WTC11 (cell line): ENCODE data around the gene CD93. TPM values are rescaled to one million over a fixed set of nuclear protein-coding genes. Genes with fewer than 3 reads are reported as not detected.

Experiments
- ATAC-seq: fragments of 200-7000 bp; cut with Tn5 transposase; 2 replicates; pipeline ENCODE4 v1.10.0; 2021; ENCODE audit warnings: mild to moderate bottlenecking, moderate library complexity
- CTCF ChIA-PET: fragments of 300-600 bp; sonication (Branson Sonifier 250); formaldehyde crosslinking; loops from one replicate; lab custom pipeline; 2021; ENCODE audit warnings: antibody characterized with exemption; lab: Charles Lee
- POLR2A ChIA-PET: fragments of 350-600 bp; sonication (Branson Sonifier 250); formaldehyde crosslinking; loops from one replicate; lab custom pipeline; 2021; ENCODE audit warnings: antibody characterized with exemption; lab: Charles Lee
- DNase-seq: peaks from one replicate; pipeline ENCODE4 v3.0.0; 2021; ENCODE audit warnings: low spot score
- H3K27ac Mint-ChIP-seq: 2 replicates; pipeline ENCODE4 v1.8.0; 2021; ENCODE audit warnings: mixed read lengths
- H3K27me3 Mint-ChIP-seq: 2 replicates; pipeline ENCODE4 v1.8.0; 2021; ENCODE audit warnings: low read depth, mild to moderate bottlenecking, moderate library complexity, mixed read lengths
- H3K36me3 Mint-ChIP-seq: 2 replicates; pipeline ENCODE4 v1.8.0; 2021; ENCODE audit warnings: mixed read lengths
- H3K4me1 Mint-ChIP-seq: 2 replicates; pipeline ENCODE4 v1.8.0; 2022; ENCODE audit warnings: mixed read lengths
- H3K4me3 Mint-ChIP-seq: 2 replicates; pipeline ENCODE4 v1.8.0; 2021; ENCODE audit warnings: mild to moderate bottlenecking, moderate library complexity, mixed read lengths
- H3K9me3 Mint-ChIP-seq: 2 replicates; pipeline ENCODE4 v1.8.0; 2021; ENCODE audit warnings: mixed read lengths
- CREM ChIP-seq: sonication (generic); formaldehyde crosslinking; IDR thresholded peaks from 2 replicates; pipeline ENCODE4 v1.8.1; 2022; ENCODE audit warnings: mild to moderate bottlenecking, missing genetic modification reagents, moderate library complexity
- FOXP1 ChIP-seq: sonication (generic); formaldehyde crosslinking; IDR thresholded peaks from 2 replicates; pipeline ENCODE4 v1.8.0; 2022; ENCODE audit warnings: missing genetic modification reagents, mild to moderate bottlenecking, moderate library complexity, borderline replicate concordance
- GABPB1 ChIP-seq: sonication (generic); formaldehyde crosslinking; IDR thresholded peaks from 2 replicates; pipeline ENCODE4 v1.8.1; 2023; ENCODE audit warnings: mild to moderate bottlenecking, missing genetic modification reagents
- MXD4 ChIP-seq: fragments of 250-450 bp; sonication (Bioruptor Pico); IDR thresholded peaks from 2 replicates; pipeline ENCODE4 v1.8.0; 2021; ENCODE audit warnings: mild to moderate bottlenecking, moderate library complexity, borderline replicate concordance
- NR2C2 ChIP-seq: sonication (generic); formaldehyde crosslinking; IDR thresholded peaks from 2 replicates; pipeline ENCODE4 v1.8.0; 2022; ENCODE audit warnings: mild to moderate bottlenecking, missing genetic modification reagents
- OVOL2 ChIP-seq: fragments of 250-450 bp; sonication (Bioruptor Pico); IDR thresholded peaks from 2 replicates; pipeline ENCODE4 v1.9.0; 2021; ENCODE audit warnings: mild to moderate bottlenecking, borderline replicate concordance
- SOX15 ChIP-seq: fragments of 250-450 bp; sonication (Bioruptor Pico); IDR thresholded peaks from 2 replicates; pipeline ENCODE4 v1.9.0; 2021; ENCODE audit warnings: mild to moderate bottlenecking
- SP1 ChIP-seq: sonication (generic); formaldehyde crosslinking; conservative IDR thresholded peaks from 2 replicates; pipeline ENCODE4 v1.8.1; 2022; ENCODE audit warnings: missing genetic modification reagents
- TCF7 ChIP-seq: sonication (generic); formaldehyde crosslinking; IDR thresholded peaks from 2 replicates; pipeline ENCODE4 v1.8.0; 2022; ENCODE audit warnings: mild to moderate bottlenecking, low read depth, missing genetic modification reagents, moderate library complexity
- ZNF317 ChIP-seq: sonication (generic); formaldehyde crosslinking; IDR thresholded peaks from 2 replicates; pipeline ENCODE4 v1.8.1; 2023; ENCODE audit warnings: low read depth, mild to moderate bottlenecking, moderate library complexity, missing genetic modification reagents, borderline replicate concordance
- total RNA-seq: library from RNA; stranded (reverse); gene quantifications from 3 replicates; pipeline ENCODE4 v1.2.3, GENCODE V29; 2021
- TF ChIP-seq, protein P1 (sequence below): sonication (generic); formaldehyde crosslinking; IDR thresholded peaks from 2 replicates; pipeline ENCODE4 v1.8.0; 2022; ENCODE audit warnings: mild to moderate bottlenecking, missing genetic modification reagents
- TF ChIP-seq, protein P2 (sequence below): sonication (generic); formaldehyde crosslinking; IDR thresholded peaks from 2 replicates; pipeline ENCODE4 v1.8.1; 2022; ENCODE audit warnings: low read depth, missing genetic modification reagents, borderline replicate concordance
- TF ChIP-seq, protein P3 (sequence below): sonication (generic); formaldehyde crosslinking; IDR thresholded peaks from 2 replicates; pipeline ENCODE4 v1.8.0; 2022; ENCODE audit warnings: mild to moderate bottlenecking, missing genetic modification reagents
- TF ChIP-seq, protein P4 (sequence below): sonication (generic); formaldehyde crosslinking; IDR thresholded peaks from 2 replicates; pipeline ENCODE4 v1.8.0; 2022; ENCODE audit warnings: missing genetic modification reagents
- TF ChIP-seq, protein P5 (sequence below): sonication (generic); formaldehyde crosslinking; IDR thresholded peaks from 2 replicates; pipeline ENCODE4 v1.8.1; 2023; ENCODE audit warnings: mild to moderate bottlenecking, missing genetic modification reagents, moderate library complexity
- TF ChIP-seq, protein P6 (sequence below): sonication (generic); formaldehyde crosslinking; IDR thresholded peaks from 2 replicates; pipeline ENCODE4 v1.8.0; 2023; ENCODE audit warnings: missing genetic modification reagents, mild to moderate bottlenecking, borderline replicate concordance
- TF ChIP-seq, protein P7 (sequence below): sonication (generic); formaldehyde crosslinking; IDR thresholded peaks from 2 replicates; pipeline ENCODE4 v1.8.0; 2022; ENCODE audit warnings: mild to moderate bottlenecking, missing genetic modification reagents

CD93 gene
- total RNA-seq, 1 experiment from 2014 or later = 0.09 TPM

DNA sequence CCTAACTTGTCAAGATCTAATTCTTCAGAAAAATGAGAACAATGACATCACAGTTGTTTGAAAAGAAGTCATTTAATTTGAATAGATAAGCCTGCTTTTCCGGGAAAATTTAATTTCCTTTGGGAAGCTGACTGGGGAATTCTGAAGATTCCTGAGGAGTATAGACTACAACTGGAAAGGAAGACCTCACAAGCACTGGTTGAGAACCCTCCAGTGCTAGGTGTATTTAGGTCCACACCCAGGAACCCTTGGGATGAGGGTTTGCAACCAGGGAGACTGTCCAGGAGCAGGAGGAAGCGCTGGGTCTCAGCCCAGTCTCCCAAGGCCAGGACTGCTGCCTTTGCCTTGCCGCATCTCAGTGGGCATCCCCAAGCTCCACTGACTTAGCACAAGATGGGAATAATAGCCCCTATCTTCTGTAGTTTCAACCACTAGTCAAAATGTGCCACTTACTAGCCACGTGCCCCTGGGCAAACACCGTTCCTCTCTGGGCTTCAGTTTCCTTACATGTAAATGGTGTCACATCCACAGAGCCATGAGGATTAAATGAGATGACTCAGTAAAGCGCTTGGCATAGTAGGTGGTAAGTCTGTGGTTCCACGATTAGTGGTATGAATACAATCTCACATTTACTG lies 6.9 kb upstream of the CD93 start (continued):
- TF ChIP-seq, protein P1, sequence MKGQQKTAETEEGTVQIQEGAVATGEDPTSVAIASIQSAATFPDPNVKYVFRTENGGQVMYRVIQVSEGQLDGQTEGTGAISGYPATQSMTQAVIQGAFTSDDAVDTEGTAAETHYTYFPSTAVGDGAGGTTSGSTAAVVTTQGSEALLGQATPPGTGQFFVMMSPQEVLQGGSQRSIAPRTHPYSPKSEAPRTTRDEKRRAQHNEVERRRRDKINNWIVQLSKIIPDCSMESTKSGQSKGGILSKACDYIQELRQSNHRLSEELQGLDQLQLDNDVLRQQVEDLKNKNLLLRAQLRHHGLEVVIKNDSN = no peak
- TF ChIP-seq, protein P2, sequence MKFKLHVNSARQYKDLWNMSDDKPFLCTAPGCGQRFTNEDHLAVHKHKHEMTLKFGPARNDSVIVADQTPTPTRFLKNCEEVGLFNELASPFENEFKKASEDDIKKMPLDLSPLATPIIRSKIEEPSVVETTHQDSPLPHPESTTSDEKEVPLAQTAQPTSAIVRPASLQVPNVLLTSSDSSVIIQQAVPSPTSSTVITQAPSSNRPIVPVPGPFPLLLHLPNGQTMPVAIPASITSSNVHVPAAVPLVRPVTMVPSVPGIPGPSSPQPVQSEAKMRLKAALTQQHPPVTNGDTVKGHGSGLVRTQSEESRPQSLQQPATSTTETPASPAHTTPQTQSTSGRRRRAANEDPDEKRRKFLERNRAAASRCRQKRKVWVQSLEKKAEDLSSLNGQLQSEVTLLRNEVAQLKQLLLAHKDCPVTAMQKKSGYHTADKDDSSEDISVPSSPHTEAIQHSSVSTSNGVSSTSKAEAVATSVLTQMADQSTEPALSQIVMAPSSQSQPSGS (CRISPR knock-in tag) = no peak
- TF ChIP-seq, all 79 proteins: peak for 0

DNA sequence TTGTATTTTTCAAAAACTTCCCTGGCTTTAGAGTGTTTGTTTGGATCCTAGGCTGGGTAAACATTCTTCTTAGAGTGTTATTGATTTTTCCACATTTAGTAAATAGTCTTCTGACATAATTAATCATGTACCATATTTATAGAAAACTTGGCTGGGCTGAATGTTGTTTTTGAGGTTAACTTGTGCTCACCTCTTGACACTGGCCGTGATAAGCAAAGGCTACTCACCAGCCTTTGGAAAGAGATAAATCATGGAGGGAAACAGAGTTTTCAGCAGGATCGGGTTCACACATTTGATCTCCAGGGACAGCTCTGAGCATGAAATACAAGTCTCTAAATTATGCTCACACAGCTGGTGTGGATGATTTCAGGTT lies 6.2 kb upstream of the CD93 start:
- H3K27me3 Mint-ChIP-seq = no peaks in the 10 kb centered on the region
- no peak overlapping the region for H3K4me3 Mint-ChIP-seq
- H3K36me3 Mint-ChIP-seq = no peaks in the 10 kb centered on the region
- ATAC-seq (no peak), DNase-seq (no peak)
- TF ChIP-seq, protein P3, sequence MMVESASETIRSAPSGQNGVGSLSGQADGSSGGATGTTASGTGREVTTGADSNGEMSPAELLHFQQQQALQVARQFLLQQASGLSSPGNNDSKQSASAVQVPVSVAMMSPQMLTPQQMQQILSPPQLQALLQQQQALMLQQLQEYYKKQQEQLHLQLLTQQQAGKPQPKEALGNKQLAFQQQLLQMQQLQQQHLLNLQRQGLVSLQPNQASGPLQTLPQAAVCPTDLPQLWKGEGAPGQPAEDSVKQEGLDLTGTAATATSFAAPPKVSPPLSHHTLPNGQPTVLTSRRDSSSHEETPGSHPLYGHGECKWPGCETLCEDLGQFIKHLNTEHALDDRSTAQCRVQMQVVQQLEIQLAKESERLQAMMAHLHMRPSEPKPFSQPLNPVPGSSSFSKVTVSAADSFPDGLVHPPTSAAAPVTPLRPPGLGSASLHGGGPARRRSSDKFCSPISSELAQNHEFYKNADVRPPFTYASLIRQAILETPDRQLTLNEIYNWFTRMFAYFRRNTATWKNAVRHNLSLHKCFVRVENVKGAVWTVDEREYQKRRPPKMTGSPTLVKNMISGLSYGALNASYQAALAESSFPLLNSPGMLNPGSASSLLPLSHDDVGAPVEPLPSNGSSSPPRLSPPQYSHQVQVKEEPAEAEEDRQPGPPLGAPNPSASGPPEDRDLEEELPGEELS (CRISPR knock-in tag) = no peak
- no peak for TF ChIP-seq SOX15 (CRISPR knock-in tag)
- TF ChIP-seq, protein P4, sequence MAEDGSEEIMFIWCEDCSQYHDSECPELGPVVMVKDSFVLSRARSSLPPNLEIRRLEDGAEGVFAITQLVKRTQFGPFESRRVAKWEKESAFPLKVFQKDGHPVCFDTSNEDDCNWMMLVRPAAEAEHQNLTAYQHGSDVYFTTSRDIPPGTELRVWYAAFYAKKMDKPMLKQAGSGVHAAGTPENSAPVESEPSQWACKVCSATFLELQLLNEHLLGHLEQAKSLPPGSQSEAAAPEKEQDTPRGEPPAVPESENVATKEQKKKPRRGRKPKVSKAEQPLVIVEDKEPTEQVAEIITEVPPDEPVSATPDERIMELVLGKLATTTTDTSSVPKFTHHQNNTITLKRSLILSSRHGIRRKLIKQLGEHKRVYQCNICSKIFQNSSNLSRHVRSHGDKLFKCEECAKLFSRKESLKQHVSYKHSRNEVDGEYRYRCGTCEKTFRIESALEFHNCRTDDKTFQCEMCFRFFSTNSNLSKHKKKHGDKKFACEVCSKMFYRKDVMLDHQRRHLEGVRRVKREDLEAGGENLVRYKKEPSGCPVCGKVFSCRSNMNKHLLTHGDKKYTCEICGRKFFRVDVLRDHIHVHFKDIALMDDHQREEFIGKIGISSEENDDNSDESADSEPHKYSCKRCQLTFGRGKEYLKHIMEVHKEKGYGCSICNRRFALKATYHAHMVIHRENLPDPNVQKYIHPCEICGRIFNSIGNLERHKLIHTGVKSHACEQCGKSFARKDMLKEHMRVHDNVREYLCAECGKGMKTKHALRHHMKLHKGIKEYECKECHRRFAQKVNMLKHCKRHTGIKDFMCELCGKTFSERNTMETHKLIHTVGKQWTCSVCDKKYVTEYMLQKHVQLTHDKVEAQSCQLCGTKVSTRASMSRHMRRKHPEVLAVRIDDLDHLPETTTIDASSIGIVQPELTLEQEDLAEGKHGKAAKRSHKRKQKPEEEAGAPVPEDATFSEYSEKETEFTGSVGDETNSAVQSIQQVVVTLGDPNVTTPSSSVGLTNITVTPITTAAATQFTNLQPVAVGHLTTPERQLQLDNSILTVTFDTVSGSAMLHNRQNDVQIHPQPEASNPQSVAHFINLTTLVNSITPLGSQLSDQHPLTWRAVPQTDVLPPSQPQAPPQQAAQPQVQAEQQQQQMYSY = peak; percentile 78
- TF ChIP-seq OVOL2 = no peak
- ChIA-PET POLR2A (no interaction called here), CTCF (interaction anchor here (1.0 to 1.8 kb wide), 2 partner anchors 13 to 41 kb away, joined by 4 to 5 read pairs; no protein-coding TSS in a partner anchor)
- peaks cover 16% of the 10 kb centered on the region for H3K4me1 Mint-ChIP-seq
- H3K27ac Mint-ChIP-seq = no peak overlapping the region
- no peaks in the 10 kb centered on the region for H3K9me3 Mint-ChIP-seq

DNA sequence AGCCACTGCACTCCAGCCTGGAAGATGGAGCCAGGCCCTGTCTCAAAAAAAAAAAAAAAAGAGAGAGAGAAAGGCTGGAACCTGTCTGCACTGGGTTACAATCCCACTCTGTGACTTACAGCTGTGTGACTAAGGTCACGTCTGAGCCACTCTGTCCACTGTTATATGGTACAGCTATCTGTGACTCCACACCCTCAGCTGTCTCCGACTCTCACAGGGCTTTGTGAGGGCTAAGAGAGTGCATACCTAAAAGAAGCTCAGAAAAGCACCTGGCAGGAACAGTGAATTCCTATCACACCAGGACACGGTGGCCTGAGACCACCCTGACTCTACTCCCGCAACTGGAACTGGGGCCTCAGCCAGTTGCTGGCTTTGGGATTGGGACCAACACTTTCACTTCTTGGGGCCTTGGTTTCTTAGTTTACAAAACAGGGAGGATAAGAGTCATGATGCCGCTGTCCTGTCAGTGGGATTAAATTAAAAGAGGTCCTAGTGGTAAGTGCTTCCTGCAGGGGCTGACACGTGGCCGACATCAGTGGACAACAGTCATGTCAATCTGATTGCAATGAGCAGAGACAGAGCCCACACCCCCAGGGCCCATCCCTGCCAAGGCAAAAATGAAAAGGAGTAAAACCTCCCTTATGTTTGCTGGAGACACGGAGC lies 5.7 kb upstream of the CD93 start:
- ChIA-PET CTCF (interaction anchor here (1.0 to 1.8 kb wide), 2 partner anchors 12 to 41 kb away, joined by 4 to 5 read pairs; no protein-coding TSS in a partner anchor), POLR2A (no interaction called here)
- H3K27me3 Mint-ChIP-seq = no peaks in the 10 kb centered on the region; the same call in 1 of the 2 replicates
- H3K4me1 Mint-ChIP-seq = peaks cover 18% of the 10 kb centered on the region
- ATAC-seq = peak; percentile 54
- no peak overlapping the region for H3K4me3 Mint-ChIP-seq
- no peak overlapping the region for H3K27ac Mint-ChIP-seq
- no peak for DNase-seq
- H3K36me3 Mint-ChIP-seq = no peaks in the 10 kb centered on the region
- no peak for TF ChIP-seq CREM (CRISPR knock-in tag)
- no peak for TF ChIP-seq NR2C2
- TF ChIP-seq, protein P5, sequence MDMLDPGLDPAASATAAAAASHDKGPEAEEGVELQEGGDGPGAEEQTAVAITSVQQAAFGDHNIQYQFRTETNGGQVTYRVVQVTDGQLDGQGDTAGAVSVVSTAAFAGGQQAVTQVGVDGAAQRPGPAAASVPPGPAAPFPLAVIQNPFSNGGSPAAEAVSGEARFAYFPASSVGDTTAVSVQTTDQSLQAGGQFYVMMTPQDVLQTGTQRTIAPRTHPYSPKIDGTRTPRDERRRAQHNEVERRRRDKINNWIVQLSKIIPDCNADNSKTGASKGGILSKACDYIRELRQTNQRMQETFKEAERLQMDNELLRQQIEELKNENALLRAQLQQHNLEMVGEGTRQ (CRISPR knock-in tag) = no peak
- TF ChIP-seq, protein P6, sequence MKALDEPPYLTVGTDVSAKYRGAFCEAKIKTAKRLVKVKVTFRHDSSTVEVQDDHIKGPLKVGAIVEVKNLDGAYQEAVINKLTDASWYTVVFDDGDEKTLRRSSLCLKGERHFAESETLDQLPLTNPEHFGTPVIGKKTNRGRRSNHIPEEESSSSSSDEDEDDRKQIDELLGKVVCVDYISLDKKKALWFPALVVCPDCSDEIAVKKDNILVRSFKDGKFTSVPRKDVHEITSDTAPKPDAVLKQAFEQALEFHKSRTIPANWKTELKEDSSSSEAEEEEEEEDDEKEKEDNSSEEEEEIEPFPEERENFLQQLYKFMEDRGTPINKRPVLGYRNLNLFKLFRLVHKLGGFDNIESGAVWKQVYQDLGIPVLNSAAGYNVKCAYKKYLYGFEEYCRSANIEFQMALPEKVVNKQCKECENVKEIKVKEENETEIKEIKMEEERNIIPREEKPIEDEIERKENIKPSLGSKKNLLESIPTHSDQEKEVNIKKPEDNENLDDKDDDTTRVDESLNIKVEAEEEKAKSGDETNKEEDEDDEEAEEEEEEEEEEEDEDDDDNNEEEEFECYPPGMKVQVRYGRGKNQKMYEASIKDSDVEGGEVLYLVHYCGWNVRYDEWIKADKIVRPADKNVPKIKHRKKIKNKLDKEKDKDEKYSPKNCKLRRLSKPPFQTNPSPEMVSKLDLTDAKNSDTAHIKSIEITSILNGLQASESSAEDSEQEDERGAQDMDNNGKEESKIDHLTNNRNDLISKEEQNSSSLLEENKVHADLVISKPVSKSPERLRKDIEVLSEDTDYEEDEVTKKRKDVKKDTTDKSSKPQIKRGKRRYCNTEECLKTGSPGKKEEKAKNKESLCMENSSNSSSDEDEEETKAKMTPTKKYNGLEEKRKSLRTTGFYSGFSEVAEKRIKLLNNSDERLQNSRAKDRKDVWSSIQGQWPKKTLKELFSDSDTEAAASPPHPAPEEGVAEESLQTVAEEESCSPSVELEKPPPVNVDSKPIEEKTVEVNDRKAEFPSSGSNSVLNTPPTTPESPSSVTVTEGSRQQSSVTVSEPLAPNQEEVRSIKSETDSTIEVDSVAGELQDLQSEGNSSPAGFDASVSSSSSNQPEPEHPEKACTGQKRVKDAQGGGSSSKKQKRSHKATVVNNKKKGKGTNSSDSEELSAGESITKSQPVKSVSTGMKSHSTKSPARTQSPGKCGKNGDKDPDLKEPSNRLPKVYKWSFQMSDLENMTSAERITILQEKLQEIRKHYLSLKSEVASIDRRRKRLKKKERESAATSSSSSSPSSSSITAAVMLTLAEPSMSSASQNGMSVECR (CRISPR knock-in tag) = no peak
- TF ChIP-seq ZNF317 = no peak
- TF ChIP-seq GABPB1 (CRISPR knock-in tag) = no peak
- no peak for TF ChIP-seq FOXP1 (CRISPR knock-in tag)
- TF ChIP-seq MXD4 = no peak
- no peak for TF ChIP-seq TCF7 (CRISPR knock-in tag)
- TF ChIP-seq, protein P7, sequence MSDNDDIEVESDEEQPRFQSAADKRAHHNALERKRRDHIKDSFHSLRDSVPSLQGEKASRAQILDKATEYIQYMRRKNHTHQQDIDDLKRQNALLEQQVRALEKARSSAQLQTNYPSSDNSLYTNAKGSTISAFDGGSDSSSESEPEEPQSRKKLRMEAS (CRISPR knock-in tag) = no peak
- no peak for TF ChIP-seq SP1 (CRISPR knock-in tag)
- H3K9me3 Mint-ChIP-seq = no peaks in the 10 kb centered on the region
